ENCODE data around the gene DMBX1. TPM values are rescaled to one million over a fixed set of nuclear protein-coding genes. Genes with fewer than 3 reads are reported as not detected.

Gene DMBX1
- total and polyA plus RNA-seq, 8 donors = not detected

DNA sequence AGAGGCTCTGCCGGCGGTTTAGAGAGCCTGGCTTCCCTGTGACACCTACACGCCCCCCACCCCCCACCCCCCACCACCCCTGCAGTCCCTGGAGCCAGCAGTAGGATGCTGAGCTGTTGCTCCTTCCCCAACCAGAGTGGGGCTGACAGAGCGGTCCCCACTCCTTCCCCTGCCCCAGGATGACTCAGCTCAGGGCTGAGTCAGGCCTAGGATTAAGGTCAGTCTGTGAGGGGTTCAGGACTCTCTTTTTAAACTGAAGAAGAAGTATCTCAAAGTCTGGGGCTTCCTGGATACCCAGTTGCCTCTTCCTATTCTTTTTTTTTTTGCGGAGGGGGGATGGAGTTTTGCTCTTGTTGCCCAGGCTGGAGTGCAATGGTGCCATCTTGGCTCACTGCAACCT, 19.1 kb downstream of the DMBX1 start:
- intact Hi-C loops (cut with DNase I; ENCODE audit: low total_unique reads) = no loop called here
- Histone ChIP-seq H3K9me3 (no peaks in the 10 kb centered on the region), H3K36me3 (no peaks in the 10 kb centered on the region), H3K4me3 (no peak overlapping the region), H3K4me1 (no peaks in the 10 kb centered on the region), H3K27me3 (peaks cover 0 to 44% (median 0%) of the 10 kb centered on the region in 3 donors), H3K27ac (no peak overlapping the region)
- 67 to 75% (median 74%) methylated on average over 3 to 5 of the region's 5 CpGs for WGBS, 5 donors
- no peak for DNase-seq
- TF ChIP-seq POLR2A (IDR thresholded peaks at IDR 0.05) = no peak

DNA sequence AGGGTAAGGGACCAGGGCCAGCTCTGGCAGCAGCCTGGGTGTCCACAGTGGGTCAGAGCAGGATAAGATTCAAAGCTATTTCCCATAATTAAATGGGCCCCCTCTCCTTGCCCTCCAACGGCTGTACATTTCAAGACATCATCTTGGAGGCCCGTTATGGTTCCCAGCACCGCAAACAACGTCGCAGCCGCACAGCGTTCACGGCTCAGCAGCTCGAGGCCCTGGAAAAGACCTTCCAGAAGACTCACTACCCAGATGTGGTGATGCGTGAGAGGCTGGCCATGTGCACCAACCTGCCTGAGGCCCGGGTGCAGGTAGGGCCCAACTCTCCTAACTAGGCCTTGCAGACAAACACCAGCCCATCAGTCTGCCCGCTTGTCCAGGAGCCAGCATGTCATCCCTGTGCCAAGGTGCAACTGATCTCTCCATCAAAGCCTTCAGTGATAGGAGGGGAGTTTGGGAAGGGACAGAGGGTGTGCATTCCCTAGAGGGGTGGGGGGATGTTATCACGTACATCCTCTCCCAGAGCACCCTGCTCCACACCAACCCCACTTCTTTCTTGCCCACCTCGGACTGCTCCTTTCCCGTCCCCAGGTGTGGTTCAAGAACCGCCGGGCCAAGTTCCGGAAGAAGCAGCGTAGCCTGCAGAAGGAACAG, 20.8 kb downstream of the DMBX1 start:
- H3K27me3 ChIP-seq = peaks cover 0 to 44% (median 0%) of the 10 kb centered on the region in 3 donors
- TF ChIP-seq EP300 (IDR thresholded peaks at IDR 0.05) (no peak), POLR2AphosphoS5 (IDR thresholded peaks at IDR 0.05) (no peak), POLR2A (IDR thresholded peaks at IDR 0.05) (no peak)
- TF ChIP-seq, protein P1, sequence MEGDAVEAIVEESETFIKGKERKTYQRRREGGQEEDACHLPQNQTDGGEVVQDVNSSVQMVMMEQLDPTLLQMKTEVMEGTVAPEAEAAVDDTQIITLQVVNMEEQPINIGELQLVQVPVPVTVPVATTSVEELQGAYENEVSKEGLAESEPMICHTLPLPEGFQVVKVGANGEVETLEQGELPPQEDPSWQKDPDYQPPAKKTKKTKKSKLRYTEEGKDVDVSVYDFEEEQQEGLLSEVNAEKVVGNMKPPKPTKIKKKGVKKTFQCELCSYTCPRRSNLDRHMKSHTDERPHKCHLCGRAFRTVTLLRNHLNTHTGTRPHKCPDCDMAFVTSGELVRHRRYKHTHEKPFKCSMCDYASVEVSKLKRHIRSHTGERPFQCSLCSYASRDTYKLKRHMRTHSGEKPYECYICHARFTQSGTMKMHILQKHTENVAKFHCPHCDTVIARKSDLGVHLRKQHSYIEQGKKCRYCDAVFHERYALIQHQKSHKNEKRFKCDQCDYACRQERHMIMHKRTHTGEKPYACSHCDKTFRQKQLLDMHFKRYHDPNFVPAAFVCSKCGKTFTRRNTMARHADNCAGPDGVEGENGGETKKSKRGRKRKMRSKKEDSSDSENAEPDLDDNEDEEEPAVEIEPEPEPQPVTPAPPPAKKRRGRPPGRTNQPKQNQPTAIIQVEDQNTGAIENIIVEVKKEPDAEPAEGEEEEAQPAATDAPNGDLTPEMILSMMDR (IDR thresholded peaks at IDR 0.05) = no peak
- H3K36me3 ChIP-seq = no peaks in the 10 kb centered on the region
- H3K9me3 ChIP-seq = no peaks in the 10 kb centered on the region
- H3K4me1 ChIP-seq = no peaks in the 10 kb centered on the region
- intact Hi-C loops (cut with DNase I; ENCODE audit: low total_unique reads) = no loop called here
- H3K4me3 ChIP-seq = no peak overlapping the region
- H3K27ac ChIP-seq = no peak overlapping the region
- WGBS, 5 donors = 87 to 95% (median 92%) methylated on average over 17 to 19 of the region's 19 CpGs
- DNase-seq = no peak

DNA sequence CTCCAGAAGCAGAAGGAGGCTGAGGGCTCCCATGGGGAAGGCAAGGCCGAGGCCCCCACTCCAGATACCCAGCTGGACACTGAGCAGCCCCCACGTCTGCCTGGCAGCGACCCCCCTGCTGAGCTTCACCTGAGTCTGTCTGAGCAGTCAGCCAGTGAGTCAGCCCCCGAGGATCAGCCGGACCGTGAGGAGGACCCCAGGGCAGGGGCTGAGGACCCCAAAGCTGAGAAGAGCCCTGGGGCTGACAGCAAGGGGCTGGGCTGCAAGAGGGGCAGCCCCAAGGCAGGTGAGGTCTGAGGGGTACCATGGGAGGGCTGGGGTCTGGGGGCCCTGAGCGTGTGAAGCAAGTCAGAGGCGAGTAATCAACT, 21.3 kb downstream of the DMBX1 start:
- 49 to 81% (median 80%) methylated on average over 4 to 8 of the region's 8 CpGs for WGBS, 5 donors
- H3K36me3 ChIP-seq = no peaks in the 10 kb centered on the region
- H3K27ac ChIP-seq = no peak overlapping the region
- H3K4me1 ChIP-seq = no peaks in the 10 kb centered on the region
- TF ChIP-seq POLR2AphosphoS5 (IDR thresholded peaks at IDR 0.05) (no peak), EP300 (IDR thresholded peaks at IDR 0.05) (no peak), POLR2A (IDR thresholded peaks at IDR 0.05) (no peak)
- TF ChIP-seq, protein P1 (IDR thresholded peaks at IDR 0.05) = no peak
- peaks cover 0 to 44% (median 0%) of the 10 kb centered on the region in 3 donors for H3K27me3 ChIP-seq
- intact Hi-C loops (cut with DNase I; ENCODE audit: low total_unique reads) = no loop called here
- no peaks in the 10 kb centered on the region for H3K9me3 ChIP-seq
- H3K4me3 ChIP-seq = no peak overlapping the region
- no peak for DNase-seq

DNA sequence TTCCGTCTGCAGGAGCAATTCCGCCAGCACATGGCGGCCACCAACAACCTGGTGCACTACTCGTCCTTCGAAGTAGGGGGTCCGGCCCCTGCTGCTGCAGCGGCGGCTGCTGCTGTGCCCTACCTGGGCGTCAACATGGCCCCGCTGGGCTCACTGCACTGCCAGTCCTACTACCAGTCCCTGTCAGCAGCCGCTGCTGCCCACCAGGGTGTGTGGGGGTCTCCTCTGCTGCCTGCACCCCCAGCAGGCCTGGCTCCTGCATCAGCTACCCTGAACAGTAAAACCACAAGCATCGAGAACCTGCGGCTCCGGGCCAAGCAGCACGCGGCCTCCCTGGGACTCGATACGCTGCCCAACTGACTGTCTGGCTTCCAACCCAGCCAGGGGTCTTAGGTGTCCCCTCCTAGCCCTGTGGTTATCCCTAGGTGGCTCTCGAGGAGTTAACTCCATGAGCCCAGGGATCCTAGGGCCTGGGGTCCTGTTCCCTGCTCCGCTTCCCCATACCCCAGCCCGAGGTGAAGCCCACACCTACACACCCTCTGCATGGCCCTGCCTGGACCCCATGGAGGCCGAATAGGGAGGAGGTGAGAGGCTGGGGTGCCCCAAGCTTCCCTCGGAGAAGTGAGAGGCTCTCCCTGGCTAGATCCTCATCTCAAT, 22.6 kb downstream of the DMBX1 start:
- Histone ChIP-seq H3K27me3 (peaks cover 0 to 37% (median 0%) of the 10 kb centered on the region in 3 donors), H3K9me3 (no peaks in the 10 kb centered on the region), H3K36me3 (no peaks in the 10 kb centered on the region), H3K4me3 (no peak overlapping the region), H3K27ac (no peak overlapping the region), H3K4me1 (peaks cover 0 to 10% (median 5%) of the 10 kb centered on the region in 4 donors)
- DNase-seq = no peak
- intact Hi-C loops (cut with DNase I; ENCODE audit: low total_unique reads) = no loop called here
- TF ChIP-seq, protein P1 (IDR thresholded peaks at IDR 0.05) = no peak
- TF ChIP-seq EP300 (IDR thresholded peaks at IDR 0.05) (no peak), POLR2AphosphoS5 (IDR thresholded peaks at IDR 0.05) (no peak), POLR2A (IDR thresholded peaks at IDR 0.05) (no peak)
- WGBS, 5 donors = 79 to 87% (median 84%) methylated on average over 15 to 23 of the region's 23 CpGs

DNA sequence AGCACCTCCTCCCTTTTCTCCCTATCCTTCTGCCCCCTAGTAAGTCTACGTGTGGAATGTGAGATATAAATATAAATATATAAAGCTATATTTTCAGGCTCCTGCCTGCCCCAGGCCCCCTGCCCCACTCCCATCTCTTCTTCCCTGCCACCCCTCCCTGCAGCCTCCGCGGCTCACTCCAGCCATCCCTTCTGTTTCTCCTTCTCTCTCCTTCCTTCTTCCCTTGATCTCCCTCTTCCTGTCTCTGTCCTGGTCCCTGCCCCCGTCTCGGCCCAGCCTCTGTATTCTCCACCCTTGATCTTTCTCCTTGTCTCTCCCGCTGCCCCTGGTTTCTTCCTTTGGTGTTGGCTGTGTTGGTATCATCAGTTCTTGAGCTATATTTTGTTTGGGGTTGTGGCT, 23.2 kb downstream of the DMBX1 start:
- Histone ChIP-seq H3K9me3 (no peaks in the 10 kb centered on the region), H3K27me3 (peaks cover 0 to 39% (median 0%) of the 10 kb centered on the region in 3 donors), H3K27ac (no peak overlapping the region), H3K36me3 (no peaks in the 10 kb centered on the region), H3K4me3 (no peak overlapping the region), H3K4me1 (peaks cover 0 to 11% (median 7%) of the 10 kb centered on the region in 4 donors)
- intact Hi-C loops (cut with DNase I; ENCODE audit: low total_unique reads) = no loop called here
- no peak for DNase-seq
- TF ChIP-seq POLR2A (IDR thresholded peaks at IDR 0.05) (no peak), EP300 (IDR thresholded peaks at IDR 0.05) (no peak), POLR2AphosphoS5 (IDR thresholded peaks at IDR 0.05) (no peak)
- TF ChIP-seq, protein P1 (IDR thresholded peaks at IDR 0.05) = no peak
- 61 to 81% (median 75%) methylated on average over 6 of the region's 6 CpGs for WGBS, 5 donors

Measured in stomach (tissue), 9 donors.